ENCODE results near the gene EPHA3. TPM values are rescaled to one million over a fixed set of nuclear protein-coding genes. Genes with fewer than 3 reads are reported as not detected.
A peak's percentile ranks its signal among the peaks of the same experiment; 100 is the strongest.

The EPHA3 gene
- polyA plus RNA-seq, 1 donor: 26.9 TPM

- DNase-seq: peak; percentile 69
These were observed 360.5 kb downstream of the EPHA3 start for GRCh38 chr3:89467898-89468363.

- DNase-seq: no peak
These were observed 364.7 kb downstream of the EPHA3 start for GRCh38 chr3:89472101-89472500.

GRCh38 chr3:89474333-89475130 is 367.1 kb downstream of the EPHA3 start:
- no peak for DNase-seq

- no peak for DNase-seq
These were observed 381.6 kb downstream of the EPHA3 start for GRCh38 chr3:89488800-89489580.

DNA sequence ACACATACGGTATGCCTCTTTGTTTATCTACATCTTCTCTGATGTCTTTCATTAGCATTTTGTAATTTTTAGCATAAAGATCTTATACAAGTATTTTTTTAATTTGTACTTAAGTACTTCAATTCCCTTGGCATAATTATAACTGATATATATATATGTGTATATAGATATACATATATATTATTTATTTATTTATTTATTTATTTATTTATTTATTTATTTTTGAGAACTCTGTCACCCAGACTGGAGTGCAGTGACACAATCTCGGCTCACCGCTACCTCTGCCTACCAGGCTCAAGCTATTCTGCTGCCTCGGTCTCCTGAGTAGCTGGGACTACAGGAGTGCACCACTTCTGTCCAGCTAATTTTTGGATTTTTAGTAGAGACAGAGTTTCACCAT is 382.7 kb downstream of the EPHA3 start:
- DNase-seq: no peak

DNA sequence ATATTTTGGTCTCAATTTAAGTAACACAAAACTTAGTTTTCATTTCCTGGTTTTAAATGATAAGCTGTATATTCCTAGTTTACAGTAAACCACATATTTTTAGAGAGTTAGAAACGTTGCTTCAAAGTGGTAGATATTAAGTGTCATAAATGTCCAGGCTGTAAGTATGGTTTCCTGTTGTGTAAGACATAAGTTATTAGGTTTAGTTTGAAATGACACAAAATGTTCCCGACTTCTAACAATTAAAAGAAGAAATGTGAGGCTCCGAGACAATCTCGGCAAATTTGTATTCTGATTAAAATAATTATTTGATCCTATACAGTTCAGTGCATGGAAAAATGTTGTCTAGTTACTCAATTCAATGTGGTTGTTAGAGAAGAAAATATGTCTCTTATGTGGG is 387.3 kb downstream of the EPHA3 start:
- no peak for DNase-seq

GRCh38 chr3:89503891-89504391 is 396.5 kb downstream of the EPHA3 start:
- no peak for DNase-seq

- DNase-seq: no peak
These were observed 397.0 kb downstream of the EPHA3 start for GRCh38 chr3:89504432-89504831.

GRCh38 chr3:89506462-89507103 is 399.2 kb downstream of the EPHA3 start:
- peak; percentile 32 for DNase-seq

DNA sequence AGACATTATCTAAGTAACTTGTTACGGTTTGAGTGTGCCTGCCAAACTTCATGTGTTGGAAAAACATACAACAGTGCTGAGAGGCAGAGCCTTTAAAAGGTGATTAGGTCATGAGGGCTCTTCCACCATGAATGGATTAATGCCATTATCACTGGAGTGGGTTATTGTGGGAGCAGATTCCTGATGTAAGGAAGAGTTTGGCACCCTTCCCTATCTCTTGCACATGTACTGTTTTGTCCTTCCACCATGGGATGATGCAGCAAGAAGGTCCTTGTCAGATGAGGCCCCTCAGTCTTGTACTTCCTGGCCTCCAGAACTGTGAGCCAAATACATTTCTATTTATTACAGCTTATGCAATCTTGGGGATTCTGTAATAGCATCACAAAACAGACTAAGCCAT is 413.9 kb downstream of the EPHA3 start:
- peak; percentile 37 for DNase-seq

GRCh38 chr3:89522155-89522554 is 414.7 kb downstream of the EPHA3 start:
- no peak for DNase-seq

- no peak for DNase-seq
These were observed 418.2 kb downstream of the EPHA3 start for GRCh38 chr3:89525609-89526008.

DNA sequence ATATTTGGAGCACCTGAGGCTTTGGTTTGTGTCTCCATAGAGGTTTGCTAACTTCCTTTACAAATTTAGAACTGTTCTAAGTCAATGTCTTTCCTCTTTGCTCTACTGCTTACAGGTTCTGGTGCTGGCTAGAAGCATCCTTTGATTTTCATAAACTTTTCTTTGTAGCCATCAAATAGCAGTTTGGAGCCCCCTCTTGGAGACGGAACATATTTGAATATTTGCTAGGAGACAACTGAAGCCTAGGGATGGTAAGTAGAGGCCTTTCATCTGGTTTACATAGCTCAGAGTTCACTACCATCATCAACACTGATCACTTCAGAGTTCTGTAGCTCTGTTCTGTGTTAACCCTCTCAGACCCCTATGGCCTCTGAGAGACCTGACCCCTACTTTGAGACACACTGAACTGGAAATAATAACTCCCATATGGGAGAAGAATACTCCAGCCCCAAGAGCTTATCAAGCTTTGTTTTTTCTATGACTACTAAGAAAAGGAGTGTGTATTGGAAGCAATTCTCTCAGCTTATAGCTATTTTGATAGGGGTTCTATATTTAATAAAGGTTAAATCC is 420.4 kb downstream of the EPHA3 start:
- no peak for DNase-seq

All from hindlimb muscle (tissue), 1 donor.